H1 (cell line): Measurements from ENCODE around the gene BCL2. TPM values are rescaled to one million over a fixed set of nuclear protein-coding genes. Genes with fewer than 3 reads are reported as not detected.

Source experiments
- MAFK ChIP-seq: IDR thresholded peaks from 2 replicates; pipeline ENCODE4 v1.6.1; 2012; ENCODE audit warnings: low read depth, mild to moderate bottlenecking, improper control_type of control experiment, low read length
- POLR2AphosphoS5 ChIP-seq: IDR thresholded peaks from 2 replicates; pipeline ENCODE4 v1.6.1; 2011; ENCODE audit warnings: low read depth, low read length
- polyA plus RNA-seq, 7 experiments: library from polyadenylated mRNA; depleted of rRNA in 3 of 7; stranded (reverse) in 5 of 7; unstranded in 2 of 7; fragments of >200 nt in 5 of 7; fragments of 200-250 nt in 2 of 7; gene quantifications; 1 replicate in 5 of 7; 2 replicates in 1 of 7; 4 replicates in 1 of 7; pipeline versions ENCODE4 v1.2.1 to v1.2.3, GENCODE V29; 2011 to 2013; ENCODE audit warnings: missing spikeins in 2 of 7, mixed read lengths in 2 of 7
- total RNA-seq: library from RNA; stranded (reverse); fragmentation: NEBNext Ultra II Directional; extraction: Animal tissue kit (Norgen Biotek cat#: 25700); gene quantifications from 2 replicates; pipeline ENCODE4 v1.2.1, GENCODE V29; 2021
- TF ChIP-seq, protein P1 (sequence below): IDR thresholded peaks from 2 replicates; pipeline ENCODE4 v1.6.1; 2012; ENCODE audit warnings: low read length, inconsistent platforms
- TF ChIP-seq, protein P2 (sequence below): fragments of 300-600 bp; sonication (generic); IDR thresholded peaks from 2 replicates; pipeline ENCODE4 v1.7.1; 2012; ENCODE audit warnings: low read length, moderate library complexity, mild to moderate bottlenecking, inconsistent platforms; ENCODE audit not compliant: insufficient replicate concordance

Gene BCL2
- total and polyA plus RNA-seq, 2 of the 8 experiments (the other 6 are each of a cell fraction or from before 2014, with no cell fraction given) = 0.59 to 4.5 TPM

- TF ChIP-seq, protein P1, sequence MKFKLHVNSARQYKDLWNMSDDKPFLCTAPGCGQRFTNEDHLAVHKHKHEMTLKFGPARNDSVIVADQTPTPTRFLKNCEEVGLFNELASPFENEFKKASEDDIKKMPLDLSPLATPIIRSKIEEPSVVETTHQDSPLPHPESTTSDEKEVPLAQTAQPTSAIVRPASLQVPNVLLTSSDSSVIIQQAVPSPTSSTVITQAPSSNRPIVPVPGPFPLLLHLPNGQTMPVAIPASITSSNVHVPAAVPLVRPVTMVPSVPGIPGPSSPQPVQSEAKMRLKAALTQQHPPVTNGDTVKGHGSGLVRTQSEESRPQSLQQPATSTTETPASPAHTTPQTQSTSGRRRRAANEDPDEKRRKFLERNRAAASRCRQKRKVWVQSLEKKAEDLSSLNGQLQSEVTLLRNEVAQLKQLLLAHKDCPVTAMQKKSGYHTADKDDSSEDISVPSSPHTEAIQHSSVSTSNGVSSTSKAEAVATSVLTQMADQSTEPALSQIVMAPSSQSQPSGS = no peak
- TF ChIP-seq, protein P2, sequence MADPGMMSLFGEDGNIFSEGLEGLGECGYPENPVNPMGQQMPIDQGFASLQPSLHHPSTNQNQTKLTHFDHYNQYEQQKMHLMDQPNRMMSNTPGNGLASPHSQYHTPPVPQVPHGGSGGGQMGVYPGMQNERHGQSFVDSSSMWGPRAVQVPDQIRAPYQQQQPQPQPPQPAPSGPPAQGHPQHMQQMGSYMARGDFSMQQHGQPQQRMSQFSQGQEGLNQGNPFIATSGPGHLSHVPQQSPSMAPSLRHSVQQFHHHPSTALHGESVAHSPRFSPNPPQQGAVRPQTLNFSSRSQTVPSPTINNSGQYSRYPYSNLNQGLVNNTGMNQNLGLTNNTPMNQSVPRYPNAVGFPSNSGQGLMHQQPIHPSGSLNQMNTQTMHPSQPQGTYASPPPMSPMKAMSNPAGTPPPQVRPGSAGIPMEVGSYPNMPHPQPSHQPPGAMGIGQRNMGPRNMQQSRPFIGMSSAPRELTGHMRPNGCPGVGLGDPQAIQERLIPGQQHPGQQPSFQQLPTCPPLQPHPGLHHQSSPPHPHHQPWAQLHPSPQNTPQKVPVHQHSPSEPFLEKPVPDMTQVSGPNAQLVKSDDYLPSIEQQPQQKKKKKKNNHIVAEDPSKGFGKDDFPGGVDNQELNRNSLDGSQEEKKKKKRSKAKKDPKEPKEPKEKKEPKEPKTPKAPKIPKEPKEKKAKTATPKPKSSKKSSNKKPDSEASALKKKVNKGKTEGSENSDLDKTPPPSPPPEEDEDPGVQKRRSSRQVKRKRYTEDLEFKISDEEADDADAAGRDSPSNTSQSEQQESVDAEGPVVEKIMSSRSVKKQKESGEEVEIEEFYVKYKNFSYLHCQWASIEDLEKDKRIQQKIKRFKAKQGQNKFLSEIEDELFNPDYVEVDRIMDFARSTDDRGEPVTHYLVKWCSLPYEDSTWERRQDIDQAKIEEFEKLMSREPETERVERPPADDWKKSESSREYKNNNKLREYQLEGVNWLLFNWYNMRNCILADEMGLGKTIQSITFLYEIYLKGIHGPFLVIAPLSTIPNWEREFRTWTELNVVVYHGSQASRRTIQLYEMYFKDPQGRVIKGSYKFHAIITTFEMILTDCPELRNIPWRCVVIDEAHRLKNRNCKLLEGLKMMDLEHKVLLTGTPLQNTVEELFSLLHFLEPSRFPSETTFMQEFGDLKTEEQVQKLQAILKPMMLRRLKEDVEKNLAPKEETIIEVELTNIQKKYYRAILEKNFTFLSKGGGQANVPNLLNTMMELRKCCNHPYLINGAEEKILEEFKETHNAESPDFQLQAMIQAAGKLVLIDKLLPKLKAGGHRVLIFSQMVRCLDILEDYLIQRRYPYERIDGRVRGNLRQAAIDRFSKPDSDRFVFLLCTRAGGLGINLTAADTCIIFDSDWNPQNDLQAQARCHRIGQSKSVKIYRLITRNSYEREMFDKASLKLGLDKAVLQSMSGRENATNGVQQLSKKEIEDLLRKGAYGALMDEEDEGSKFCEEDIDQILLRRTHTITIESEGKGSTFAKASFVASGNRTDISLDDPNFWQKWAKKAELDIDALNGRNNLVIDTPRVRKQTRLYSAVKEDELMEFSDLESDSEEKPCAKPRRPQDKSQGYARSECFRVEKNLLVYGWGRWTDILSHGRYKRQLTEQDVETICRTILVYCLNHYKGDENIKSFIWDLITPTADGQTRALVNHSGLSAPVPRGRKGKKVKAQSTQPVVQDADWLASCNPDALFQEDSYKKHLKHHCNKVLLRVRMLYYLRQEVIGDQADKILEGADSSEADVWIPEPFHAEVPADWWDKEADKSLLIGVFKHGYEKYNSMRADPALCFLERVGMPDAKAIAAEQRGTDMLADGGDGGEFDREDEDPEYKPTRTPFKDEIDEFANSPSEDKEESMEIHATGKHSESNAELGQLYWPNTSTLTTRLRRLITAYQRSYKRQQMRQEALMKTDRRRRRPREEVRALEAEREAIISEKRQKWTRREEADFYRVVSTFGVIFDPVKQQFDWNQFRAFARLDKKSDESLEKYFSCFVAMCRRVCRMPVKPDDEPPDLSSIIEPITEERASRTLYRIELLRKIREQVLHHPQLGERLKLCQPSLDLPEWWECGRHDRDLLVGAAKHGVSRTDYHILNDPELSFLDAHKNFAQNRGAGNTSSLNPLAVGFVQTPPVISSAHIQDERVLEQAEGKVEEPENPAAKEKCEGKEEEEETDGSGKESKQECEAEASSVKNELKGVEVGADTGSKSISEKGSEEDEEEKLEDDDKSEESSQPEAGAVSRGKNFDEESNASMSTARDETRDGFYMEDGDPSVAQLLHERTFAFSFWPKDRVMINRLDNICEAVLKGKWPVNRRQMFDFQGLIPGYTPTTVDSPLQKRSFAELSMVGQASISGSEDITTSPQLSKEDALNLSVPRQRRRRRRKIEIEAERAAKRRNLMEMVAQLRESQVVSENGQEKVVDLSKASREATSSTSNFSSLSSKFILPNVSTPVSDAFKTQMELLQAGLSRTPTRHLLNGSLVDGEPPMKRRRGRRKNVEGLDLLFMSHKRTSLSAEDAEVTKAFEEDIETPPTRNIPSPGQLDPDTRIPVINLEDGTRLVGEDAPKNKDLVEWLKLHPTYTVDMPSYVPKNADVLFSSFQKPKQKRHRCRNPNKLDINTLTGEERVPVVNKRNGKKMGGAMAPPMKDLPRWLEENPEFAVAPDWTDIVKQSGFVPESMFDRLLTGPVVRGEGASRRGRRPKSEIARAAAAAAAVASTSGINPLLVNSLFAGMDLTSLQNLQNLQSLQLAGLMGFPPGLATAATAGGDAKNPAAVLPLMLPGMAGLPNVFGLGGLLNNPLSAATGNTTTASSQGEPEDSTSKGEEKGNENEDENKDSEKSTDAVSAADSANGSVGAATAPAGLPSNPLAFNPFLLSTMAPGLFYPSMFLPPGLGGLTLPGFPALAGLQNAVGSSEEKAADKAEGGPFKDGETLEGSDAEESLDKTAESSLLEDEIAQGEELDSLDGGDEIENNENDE = no peak
- TF ChIP-seq MAFK (no peak), POLR2AphosphoS5 (no peak)
These were observed 47.7 kb downstream of the BCL2 start (continued) for GRCh38 chr18:63271881-63272299.
